HFF-Myc (cell line): ENCODE measurements around the gene LRIG3.

ENCODE experiments used
- DNase-seq: peaks from one replicate; pipeline ENCODE4 v3.0.0-alpha.2; 2011; ENCODE audit warnings: low read depth; ENCODE audit errors: extremely low read depth
- H3K4me3 ChIP-seq: replicated peaks from 2 replicates; pipeline ENCODE4 v1.5.1; 2011; ENCODE audit warnings: low read depth, mild to moderate bottlenecking, control low read depth, low read length
- TF ChIP-seq, protein P1 (sequence below): IDR thresholded peaks from 2 replicates; pipeline ENCODE4 v1.5.1; 2012; ENCODE audit warnings: mild to moderate bottlenecking, low read depth, low read length, control low read depth; ENCODE audit errors: missing control alignments

The LRIG3 gene

DNA sequence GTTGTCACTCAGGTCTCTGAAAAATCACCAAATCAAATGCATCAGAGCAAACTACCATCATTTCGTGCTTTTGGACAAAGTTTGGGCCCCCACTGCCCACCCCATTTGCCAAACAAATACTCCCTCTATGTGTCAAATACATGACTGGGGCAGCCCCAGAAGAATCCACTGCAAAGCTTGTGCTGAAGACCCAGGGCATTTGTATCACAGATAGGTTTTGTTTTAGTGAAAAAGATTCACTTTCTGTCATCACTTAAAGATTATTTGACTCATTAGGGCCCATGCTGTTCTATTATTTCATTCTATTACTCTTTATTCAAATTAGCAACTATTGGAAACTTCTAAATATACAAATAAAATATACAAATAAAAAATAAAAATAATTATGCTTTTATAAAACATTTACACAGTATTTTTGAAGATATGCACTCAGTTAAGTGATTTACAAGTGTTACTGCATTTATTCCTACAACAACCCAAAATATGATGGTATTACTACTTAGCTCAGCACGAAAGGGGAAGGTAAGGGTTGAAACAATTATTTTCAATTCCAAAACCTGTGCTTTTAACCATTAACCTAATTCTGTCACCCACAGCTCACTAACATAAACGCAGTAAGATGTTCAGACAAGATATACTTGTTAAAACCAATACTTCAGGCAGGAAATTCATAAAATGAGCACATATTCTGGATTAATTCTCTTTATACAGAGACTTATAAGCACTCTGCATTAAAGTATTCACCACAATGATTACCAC is 36.5 kb downstream of the LRIG3 start:
- DNase-seq: no peak
- H3K4me3 ChIP-seq: no peak overlapping the region
- TF ChIP-seq, protein P1, sequence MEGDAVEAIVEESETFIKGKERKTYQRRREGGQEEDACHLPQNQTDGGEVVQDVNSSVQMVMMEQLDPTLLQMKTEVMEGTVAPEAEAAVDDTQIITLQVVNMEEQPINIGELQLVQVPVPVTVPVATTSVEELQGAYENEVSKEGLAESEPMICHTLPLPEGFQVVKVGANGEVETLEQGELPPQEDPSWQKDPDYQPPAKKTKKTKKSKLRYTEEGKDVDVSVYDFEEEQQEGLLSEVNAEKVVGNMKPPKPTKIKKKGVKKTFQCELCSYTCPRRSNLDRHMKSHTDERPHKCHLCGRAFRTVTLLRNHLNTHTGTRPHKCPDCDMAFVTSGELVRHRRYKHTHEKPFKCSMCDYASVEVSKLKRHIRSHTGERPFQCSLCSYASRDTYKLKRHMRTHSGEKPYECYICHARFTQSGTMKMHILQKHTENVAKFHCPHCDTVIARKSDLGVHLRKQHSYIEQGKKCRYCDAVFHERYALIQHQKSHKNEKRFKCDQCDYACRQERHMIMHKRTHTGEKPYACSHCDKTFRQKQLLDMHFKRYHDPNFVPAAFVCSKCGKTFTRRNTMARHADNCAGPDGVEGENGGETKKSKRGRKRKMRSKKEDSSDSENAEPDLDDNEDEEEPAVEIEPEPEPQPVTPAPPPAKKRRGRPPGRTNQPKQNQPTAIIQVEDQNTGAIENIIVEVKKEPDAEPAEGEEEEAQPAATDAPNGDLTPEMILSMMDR: no peak

DNA sequence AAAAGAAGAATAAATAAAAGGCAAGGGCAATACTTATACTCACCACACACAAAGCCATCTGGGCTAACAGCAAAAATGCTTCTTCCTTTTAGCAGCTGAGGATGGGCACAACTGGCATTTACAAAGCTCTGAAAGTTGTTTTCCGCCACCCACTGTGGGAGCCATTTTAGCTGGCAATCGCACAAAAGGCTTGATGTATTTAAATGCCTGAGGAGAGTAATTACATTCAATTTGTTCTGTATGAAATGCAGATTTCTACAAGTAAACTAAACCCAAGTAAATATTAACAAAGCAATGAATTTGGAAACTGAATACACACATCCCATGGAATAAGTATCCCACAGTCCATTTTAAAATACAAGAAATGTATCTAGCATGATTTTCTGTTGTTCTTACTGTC is 37.5 kb downstream of the LRIG3 start:
- no peak for DNase-seq
- no peak overlapping the region for H3K4me3 ChIP-seq

DNA sequence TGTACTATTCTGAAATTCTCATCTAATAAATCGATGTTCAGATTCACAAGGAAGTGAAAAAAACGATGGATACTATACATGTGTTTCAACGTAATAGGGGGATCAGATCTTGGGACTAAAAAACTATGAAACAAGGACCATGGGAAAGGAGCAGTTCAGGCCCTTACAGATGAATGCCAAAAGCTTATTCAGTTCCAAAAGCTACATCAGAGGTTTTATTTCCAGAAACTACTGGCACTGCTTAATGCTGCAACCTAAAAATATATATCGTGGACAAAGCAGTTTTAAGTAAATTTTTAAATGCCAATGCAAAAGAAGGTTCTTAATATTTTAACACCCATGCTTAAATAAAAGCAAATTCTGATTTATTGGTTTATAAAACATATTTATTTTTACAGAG is 38.5 kb downstream of the LRIG3 start:
- no peak for DNase-seq
- H3K4me3 ChIP-seq: no peak overlapping the region
- TF ChIP-seq, protein P1: no peak

More for the DNA sequence above, 37.5 kb downstream of the LRIG3 start:
- TF ChIP-seq, protein P1: no peak

DNA sequence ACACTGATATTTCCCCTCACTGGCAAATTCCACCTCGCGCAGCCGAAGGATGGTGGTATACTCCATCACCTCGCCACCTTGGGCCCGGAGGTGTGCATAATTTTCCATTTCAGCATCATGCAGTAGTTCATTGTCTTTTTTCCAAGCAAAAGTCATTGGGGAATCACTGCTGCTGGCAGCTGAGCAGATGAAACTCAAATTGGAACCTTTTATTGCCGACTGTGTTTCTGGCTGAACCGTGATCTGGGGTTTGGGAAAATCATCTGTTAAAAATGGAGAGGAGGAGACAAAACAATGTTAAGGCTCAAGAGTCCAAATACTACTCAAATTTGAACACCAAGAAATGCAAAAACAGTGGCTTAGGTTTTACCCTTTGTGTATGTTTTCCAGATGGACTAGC is 39.7 kb downstream of the LRIG3 start:
- H3K4me3 ChIP-seq: no peak overlapping the region
- DNase-seq: no peak
- TF ChIP-seq, protein P1: no peak

DNA sequence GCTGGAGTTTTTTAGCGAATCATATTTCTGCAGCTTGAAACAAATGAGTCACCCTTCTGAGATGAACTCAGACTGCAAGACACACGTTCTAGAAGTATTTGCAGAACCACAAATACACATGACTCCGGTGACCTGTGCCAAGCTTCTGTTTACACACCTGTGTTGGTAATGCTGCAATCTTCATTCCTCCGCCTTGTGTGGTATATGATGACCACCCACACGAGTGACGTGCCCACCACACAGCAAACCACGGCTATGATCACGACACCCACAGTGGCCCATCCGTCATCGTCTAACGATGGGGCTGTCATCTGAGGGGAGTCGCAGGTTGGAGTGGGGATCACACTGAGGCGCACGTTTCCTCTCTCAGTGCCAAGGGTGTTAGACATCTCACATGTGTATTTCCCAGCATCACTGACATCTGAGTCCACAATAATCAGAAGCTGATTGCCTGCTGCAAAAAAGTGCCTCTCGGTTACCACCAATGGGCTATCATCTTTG is 43.0 kb downstream of the LRIG3 start:
- H3K4me3 ChIP-seq: no peak overlapping the region
- DNase-seq: peak; percentile 67
- TF ChIP-seq, protein P1: no peak

DNA sequence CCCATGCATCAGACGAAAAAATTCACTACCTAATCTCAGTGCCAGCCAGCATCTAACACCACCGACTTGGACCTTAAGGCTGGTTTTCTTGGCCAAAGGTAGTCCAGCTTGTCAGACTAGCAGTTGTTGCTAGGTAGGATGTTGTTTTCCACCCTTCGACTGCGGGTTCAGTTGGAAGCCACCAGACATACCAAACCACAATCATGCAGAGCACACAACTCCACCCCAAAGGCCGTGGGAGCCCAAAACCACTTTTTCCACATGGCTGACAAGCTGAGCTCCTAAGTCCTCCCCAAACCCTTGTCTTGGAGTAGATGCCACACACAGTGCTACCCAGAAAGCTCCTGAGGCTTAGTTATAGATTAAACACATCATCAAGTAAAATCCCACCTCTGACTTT is 46.8 kb downstream of the LRIG3 start:
- H3K4me3 ChIP-seq: no peak overlapping the region

More for the DNA sequence above, 46.8 kb downstream of the LRIG3 start:
- TF ChIP-seq, protein P1: no peak
- no peak for DNase-seq
